Measurements from ENCODE around the gene MYL9.

MYL9 gene

DNA sequence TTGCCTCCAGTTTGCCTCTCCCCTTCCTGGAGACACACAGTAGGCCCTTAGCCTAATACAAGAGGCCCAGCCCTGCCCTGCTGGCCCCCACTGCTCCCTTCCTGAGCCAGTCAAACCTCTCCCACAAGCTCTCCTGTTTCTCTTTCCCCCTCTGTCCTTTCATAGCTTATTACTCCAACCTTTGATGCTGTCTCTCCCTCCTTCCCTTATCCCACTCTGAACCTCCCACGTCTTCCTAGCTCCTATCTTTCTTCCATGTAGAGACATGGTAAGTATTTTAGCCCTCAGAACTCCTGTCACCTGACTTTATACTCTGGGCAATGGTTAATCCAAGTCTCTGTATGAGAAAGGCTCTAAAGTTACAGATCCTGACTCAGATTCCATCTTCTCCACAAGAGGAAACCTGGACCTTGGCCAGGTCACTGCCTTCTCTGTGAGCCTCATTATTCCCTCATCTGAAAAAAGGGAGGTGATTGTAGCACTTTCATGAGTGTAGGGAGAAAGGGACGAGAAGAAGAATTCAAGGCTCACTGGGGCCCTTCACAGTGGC lies 38.8 kb downstream of the MYL9 start:
- peak; percentile 83 for DNase-seq (ENCODE audit: low read depth, low spot score)

DNA sequence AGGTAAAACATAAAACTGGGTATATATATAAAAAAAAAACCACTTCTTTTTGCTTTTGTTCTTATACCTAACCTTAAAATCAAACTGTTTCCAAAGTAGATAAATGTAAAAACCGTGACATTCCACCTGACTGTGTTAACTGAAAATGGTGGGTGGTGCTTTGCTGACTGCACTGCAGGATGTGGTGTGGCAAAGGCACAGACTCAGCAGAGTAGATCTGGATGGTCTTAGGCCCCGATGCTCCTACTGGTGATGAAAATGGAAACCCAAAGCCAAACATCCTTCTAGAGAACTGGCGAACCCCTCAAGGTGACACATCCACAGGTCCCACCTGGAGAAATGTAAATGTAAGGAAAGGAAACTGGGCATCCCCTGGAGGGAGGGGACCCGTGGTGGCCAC lies 41.0 kb downstream of the MYL9 start:
- no peak for DNase-seq (ENCODE audit: low read depth, low spot score)

DNA sequence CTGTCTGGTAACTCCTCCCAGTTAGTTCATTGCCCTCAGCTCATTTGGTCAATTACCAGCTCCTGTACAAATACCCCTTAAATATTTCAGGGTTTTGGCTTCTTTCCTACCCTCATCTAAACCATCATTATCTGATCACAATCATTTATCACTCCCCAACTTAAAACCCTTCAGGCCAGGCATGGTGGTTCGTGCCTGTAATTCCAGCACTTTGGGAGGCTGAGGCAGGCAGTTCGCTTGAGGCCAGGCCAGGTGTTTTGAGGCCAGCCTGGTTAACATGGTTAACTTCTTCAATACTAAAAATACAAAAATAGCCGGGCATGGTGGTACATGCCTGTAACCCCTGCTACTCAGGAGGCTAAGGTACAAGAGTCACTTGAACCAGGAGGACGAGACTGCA lies 41.5 kb downstream of the MYL9 start:
- DNase-seq (ENCODE audit: low read depth, low spot score), result no peak

DNA sequence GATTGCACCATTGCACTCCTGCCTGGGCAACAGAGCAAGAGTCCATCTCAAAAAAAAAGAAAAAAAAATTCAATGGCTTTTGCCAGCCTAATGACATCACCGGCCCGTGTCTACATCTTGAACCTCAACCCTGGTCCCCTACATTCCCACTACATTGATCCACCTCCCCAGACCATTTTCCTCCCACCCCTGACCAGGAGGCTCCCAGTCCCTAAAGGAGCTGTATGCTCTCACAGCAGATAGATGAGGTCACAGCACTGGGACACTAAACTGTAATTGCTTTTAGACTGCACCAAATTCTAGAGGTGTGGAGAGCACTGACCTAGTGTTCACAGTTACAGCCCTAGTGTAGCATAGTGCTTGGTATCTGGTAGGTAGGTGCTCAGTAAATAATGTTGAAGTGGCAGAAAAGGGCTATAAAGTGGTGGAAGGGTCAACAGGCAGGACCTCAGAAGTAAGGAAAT lies 42.7 kb downstream of the MYL9 start:
- no peak for DNase-seq (ENCODE audit: low read depth, low spot score)

DNA sequence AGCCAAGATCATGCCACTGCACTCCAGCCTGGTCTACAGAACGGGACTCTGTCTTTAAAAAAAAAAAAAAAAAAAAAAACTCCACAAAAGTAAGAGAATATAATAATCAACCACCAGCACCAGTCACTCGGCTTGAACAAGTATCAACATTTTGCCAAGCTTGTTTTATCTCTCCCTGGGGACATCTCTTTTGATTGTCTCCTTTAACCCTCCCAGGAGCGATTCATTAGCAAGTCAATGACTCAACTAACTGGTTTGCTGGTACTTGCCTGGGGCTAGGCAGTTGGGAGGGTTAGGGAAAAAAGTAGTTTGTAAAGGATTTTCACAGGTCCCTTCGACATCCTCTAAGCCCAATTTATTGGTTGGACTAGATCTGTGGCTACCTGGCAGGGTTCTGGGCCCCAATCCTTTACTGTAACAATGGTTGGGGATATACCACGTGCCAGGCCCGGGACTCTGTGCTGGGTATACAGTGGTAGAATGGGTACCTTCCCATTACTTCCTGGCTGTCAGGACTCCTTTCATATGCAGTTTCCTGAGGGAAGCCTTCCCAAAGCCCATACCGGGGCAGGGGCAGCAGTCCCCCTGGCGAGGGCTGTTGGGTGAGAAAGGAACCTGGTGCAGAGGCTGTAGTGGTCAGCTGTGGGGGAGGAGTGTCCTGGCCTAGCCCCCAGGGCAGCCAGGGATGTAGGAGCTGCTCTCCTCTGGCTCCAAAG lies 44.2 kb downstream of the MYL9 start:
- DNase-seq (ENCODE audit: low read depth, low spot score), result no peak

DNA sequence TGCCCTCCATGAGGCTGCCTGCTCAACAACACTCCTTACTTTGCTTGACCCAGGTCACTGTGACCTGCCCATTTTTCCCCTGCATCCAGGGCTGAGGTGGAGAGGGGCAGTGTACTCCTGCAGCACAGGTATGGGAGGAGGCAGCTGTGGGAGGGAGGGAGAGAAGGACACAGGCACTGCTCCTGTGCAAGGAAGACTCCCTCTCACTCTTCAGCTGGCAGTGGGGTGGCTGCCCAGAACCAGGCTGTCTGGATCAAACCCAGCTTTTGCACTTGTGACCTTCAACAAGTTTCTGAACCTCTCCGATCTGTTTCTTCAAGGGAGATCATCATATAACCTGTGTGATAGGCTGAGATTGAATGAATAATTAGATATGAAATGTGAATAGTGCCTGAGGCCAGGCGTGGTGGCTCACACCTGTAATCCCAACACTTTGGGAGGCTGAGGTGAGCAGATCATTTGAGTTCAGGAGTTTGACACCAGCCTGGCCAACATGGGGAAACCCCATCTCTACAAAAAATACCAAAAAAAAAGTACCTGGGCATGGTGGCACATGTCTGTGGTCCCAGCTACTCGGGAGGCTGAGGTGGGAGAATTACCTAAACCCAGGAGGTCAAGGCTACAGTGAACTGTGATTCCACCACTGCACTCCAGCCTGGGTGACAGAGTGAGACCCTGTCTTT lies 46.2 kb downstream of the MYL9 start:
- DNase-seq (ENCODE audit: low read depth, low spot score), result no peak

DNA sequence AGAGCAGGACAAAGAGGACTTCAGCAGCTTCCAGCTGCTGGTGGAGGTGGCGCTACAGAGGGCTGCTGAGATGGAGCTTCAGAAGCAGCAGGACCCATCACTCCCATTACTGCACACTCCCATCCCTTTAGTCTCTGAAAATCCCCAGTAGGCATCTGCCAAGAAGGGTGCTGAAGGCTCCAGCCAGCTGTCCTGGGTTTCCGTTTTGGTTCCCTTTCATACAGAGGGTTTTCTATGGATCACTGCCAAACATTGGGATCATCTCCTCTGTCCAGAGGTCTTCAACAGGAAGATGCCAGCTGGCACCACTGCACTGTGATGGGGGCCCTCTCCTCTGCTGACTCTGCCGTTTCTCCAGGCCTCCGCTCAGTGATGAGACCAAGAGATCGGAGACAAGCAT lies 50.0 kb downstream of the MYL9 start:
- no peak for DNase-seq (ENCODE audit: low read depth, low spot score)

DNA sequence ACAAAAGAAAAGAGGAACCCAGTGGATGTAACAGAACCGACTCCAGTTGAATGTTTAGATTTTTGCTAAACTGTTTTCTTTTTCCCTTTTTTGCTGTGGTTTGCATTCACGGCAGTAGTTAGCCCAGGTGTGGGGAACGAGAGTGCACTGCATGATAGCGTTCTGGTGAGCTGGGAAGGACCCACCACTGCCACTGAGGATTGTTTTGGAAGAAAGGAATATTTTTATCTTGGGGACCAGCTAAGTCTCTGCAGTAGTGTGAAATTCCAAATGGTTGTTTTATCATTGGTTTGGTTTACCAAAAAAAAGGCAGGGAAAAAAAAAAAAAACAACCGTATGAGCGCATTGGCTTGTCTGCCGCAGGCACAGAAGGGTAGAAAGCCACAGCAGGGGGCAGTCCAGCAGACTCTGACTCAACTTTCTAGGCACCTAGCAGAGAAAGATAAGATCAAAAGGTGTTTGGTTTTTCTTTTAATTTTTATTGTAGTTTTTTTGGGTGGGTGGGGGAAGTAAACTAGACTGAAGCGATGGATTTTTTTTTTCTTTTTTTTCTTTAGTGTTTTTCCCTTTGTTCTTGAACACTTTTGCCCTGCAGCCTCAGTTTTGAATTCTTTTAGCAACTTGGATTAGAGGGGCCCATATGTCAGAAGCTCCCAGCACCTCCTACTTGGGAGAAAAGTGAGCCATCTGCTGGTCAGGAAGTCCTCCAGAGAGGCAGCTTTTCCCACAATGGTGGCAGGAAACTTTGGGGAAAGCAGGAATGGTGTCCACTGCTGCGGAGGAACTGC lies 50.7 kb downstream of the MYL9 start:
- peak; percentile 26 for DNase-seq (ENCODE audit: low read depth, low spot score)

DNA sequence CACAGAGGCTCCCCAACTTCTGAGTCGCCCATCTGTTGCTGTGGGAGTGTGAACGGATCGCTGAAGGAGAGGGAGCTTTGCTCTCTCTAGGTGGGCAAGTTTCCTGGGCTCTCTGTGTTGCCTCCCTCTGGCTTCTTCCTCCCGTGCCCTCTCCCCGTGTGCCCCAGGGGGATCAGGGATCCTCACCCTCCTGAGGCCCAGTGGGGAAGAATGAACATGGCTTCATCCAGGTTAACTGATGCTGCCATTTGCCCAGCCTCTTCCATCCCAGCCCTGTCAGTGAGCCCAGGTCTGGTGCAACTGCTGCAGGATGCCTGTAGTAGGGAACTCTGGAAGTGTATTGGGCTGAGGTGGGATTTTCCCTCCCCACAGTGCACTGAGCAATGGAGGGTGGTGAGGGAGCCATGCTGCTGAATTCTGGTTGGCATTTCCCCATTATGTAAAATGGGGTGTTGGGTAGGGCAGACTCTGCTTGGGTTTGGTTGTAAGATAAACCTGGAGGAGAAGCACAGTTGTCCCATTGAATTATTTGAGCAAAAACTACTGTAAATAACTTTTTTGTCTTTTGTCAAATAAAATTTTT lies 52.1 kb downstream of the MYL9 start:
- DNase-seq (ENCODE audit: low read depth, low spot score), result no peak

DNA sequence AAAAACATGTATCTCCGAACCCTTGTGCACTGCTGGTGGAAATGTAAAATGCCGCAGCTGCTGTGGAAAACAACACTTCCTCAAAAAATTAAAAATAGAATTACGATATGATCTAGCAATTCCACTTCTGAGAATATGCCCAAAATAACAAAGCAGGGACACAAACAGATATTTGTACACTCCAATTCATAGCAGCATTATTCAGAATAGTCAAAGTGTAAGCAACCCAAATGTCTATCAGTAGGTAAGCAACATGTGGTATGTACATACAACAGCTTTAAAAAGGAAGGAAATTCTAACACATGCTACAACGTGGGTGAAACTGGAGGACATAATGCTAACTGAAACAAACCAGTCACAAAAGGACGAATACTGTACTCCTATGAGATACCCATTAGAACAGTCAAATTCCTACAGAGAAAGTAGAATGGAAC lies 58.6 kb downstream of the MYL9 start:
- DNase-seq (ENCODE audit: low read depth, low spot score), result no peak
